ES-I3 (cell line): ENCODE measurements around the gene PBX1.

Source experiments
- H3K36me3 ChIP-seq: 2 replicates; pipeline ENCODE4 v1.6.1; 2013; ENCODE audit warnings: mild to moderate bottlenecking, low read length, control low read depth, moderate library complexity; ENCODE audit not compliant: insufficient read depth
- H3K4me1 ChIP-seq: 2 replicates; pipeline ENCODE4 v1.6.1; 2013; ENCODE audit warnings: mild to moderate bottlenecking, control low read depth, low read length; ENCODE audit not compliant: insufficient read depth
- H3K9ac ChIP-seq: 2 replicates; pipeline ENCODE4 v1.6.1; 2013; ENCODE audit warnings: low read depth, mild to moderate bottlenecking, low read length, moderate library complexity
- H3K9me3 ChIP-seq: 2 replicates; pipeline ENCODE4 v1.6.1; 2013; ENCODE audit warnings: mild to moderate bottlenecking, low read length, moderate library complexity; ENCODE audit not compliant: control insufficient read depth, insufficient read depth

Gene PBX1

GRCh38 chr1:164673584-164674214 is 114.7 kb downstream of the PBX1 start:
- H3K36me3 ChIP-seq = no peaks in the 10 kb centered on the region
- H3K9me3 ChIP-seq = no peaks in the 10 kb centered on the region
- H3K9ac ChIP-seq = no peak overlapping the region
- H3K4me1 ChIP-seq = peaks cover 16% of the 10 kb centered on the region

GRCh38 chr1:164675342-164675904 is 116.4 kb downstream of the PBX1 start:
- H3K9ac ChIP-seq = no peak overlapping the region
- H3K36me3 ChIP-seq = no peaks in the 10 kb centered on the region
- no peaks in the 10 kb centered on the region for H3K9me3 ChIP-seq
- peaks cover 13% of the 10 kb centered on the region for H3K4me1 ChIP-seq

DNA sequence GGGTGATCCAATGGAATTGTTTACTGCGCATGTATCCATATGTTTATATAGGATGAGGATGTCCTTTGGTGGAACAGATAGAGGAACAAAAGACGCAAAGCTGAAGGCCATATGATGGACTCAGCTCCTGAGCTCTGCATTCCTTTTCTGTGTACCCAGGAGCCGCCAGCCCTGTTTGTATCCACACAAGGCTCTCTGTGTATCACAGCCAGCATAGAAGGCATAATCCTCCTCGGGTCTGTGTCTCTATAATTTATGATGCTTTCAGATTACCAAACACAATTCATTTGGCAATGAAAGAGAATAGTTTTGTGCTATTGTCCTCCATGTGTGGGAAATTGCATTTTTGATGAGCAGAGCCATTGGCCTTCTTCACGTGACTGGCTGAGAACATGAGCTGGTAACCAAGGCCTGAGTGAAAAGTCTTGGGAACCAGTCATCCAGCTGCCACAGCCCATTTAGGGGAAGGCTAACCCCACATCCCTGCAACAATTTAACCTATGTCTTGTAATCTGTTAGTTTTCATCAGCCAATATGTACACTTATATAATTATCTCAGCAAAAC is 119.2 kb downstream of the PBX1 start:
- Histone ChIP-seq H3K9ac (no peak overlapping the region), H3K36me3 (no peaks in the 10 kb centered on the region), H3K4me1 (no peaks in the 10 kb centered on the region)

DNA sequence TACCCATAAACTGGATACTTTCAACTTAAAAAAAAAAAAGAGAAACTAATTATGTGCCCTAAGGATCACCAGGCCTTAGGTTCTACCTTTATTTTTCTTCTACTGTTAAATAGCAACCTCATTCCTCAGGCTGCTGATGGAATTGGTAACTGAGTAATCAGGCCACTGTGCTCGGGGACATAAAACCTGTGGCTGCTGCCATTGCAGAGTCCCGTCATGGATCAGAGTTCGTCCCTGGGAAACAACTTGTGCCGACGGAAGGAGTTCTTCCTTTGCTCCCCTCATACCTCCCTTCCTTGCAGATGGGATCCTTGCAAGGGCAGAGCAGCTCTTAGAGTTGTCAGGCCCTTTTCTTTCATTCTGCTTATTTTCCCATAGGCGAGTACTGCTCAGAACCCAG is 123.6 kb downstream of the PBX1 start:
- no peak overlapping the region for H3K9ac ChIP-seq
- no peaks in the 10 kb centered on the region for H3K4me1 ChIP-seq
- H3K9me3 ChIP-seq = no peaks in the 10 kb centered on the region
- no peaks in the 10 kb centered on the region for H3K36me3 ChIP-seq

More for the DNA sequence above, 119.2 kb downstream of the PBX1 start:
- no peaks in the 10 kb centered on the region for H3K9me3 ChIP-seq

DNA sequence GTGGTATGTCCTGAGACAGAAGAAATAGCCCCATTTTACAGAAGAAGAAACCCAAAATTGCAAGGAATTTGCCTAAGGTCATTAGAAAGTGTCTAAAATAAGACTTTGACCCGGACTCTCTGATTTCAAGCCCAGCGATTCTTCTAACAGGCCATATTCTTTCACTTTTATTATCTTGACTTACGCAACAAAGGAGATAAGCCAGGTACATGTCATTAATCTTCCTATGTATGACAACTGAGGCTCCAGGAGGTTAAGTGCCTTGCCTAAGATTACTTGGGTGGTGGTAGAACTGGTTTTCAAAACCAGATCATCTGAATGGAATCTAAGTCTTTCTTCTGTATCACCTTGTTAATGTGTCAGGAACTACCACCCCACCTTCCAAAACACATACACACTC is 124.3 kb downstream of the PBX1 start:
- no peaks in the 10 kb centered on the region for H3K9me3 ChIP-seq
- no peaks in the 10 kb centered on the region for H3K4me1 ChIP-seq
- H3K9ac ChIP-seq = no peak overlapping the region
- no peaks in the 10 kb centered on the region for H3K36me3 ChIP-seq

DNA sequence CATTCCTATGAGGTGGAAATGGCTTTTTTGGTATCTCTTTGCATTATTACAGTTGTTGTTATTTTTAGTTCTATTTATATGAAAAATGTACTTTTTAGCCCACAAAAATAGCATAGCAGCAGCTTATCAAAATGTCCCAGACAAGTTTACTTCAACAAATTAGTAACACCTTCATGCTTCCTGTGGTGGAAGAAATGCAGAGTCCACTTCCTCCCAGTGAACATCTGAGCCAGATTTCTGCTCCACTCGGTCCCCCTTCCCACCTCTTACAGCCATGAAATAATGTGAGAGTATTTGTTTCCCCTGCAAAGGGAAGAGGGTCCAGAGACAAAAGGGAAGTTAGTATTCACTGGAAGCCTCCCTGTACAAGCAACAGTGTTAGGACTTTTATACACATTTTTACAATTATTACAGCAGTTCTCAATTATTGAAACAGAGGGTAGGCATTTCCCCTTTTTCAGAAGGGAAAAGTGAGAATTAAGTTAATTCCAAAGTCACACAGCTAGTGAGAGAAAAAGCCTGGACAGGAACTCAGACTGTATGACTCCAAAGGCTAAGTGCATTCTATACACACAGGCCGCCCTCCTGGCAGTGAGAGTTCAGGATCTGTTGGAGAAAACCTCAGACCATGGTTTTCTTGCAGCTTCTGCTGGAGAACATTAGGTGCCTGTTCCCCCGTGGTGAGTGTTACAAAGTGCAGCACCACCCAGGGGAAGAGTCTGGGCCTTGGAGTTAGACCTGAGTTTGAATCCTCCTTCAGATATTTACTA is 126.5 kb downstream of the PBX1 start:
- Histone ChIP-seq H3K9me3 (no peaks in the 10 kb centered on the region), H3K9ac (no peak overlapping the region), H3K4me1 (peaks cover 14% of the 10 kb centered on the region; the same call in 1 of the 2 replicates), H3K36me3 (no peaks in the 10 kb centered on the region)

- Histone ChIP-seq H3K36me3 (no peaks in the 10 kb centered on the region), H3K9ac (no peak overlapping the region), H3K9me3 (no peaks in the 10 kb centered on the region), H3K4me1 (peaks cover 14% of the 10 kb centered on the region; the same call in 1 of the 2 replicates)
Observed at GRCh38 chr1:164687777-164688176, 128.8 kb downstream of the PBX1 start.

GRCh38 chr1:164688791-164689190 is 129.8 kb downstream of the PBX1 start:
- no peaks in the 10 kb centered on the region for H3K36me3 ChIP-seq
- H3K9me3 ChIP-seq = no peaks in the 10 kb centered on the region
- no peak overlapping the region; the same call in 1 of the 2 replicates for H3K9ac ChIP-seq
- peaks cover 14% of the 10 kb centered on the region; the same call in 1 of the 2 replicates for H3K4me1 ChIP-seq

- Histone ChIP-seq H3K9me3 (no peaks in the 10 kb centered on the region), H3K4me1 (peaks cover 14% of the 10 kb centered on the region; the same call in 1 of the 2 replicates), H3K36me3 (no peaks in the 10 kb centered on the region), H3K9ac (no peak overlapping the region; the same call in 1 of the 2 replicates)
Observed at GRCh38 chr1:164689672-164690511, 130.9 kb downstream of the PBX1 start.

DNA sequence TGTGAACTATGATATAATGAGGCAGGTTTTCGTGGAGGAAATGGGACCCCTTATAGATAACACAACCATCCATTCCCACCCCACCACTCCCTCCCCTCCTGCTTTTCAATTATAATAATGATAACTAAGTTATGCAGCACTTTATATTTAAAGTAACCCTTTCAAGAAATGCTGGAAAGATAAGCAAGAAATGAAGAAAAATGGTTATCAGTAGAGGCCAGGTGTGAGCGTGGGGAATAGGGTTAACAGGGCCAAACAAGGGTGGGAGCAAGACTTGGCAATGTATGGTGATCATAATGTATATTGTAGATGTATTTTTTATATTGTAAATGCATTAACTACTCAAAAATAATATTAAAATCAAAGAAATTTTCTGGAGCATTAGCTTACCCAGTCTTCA is 133.4 kb downstream of the PBX1 start:
- Histone ChIP-seq H3K9ac (no peak overlapping the region), H3K36me3 (no peaks in the 10 kb centered on the region), H3K9me3 (no peaks in the 10 kb centered on the region), H3K4me1 (peaks cover 19% of the 10 kb centered on the region)

DNA sequence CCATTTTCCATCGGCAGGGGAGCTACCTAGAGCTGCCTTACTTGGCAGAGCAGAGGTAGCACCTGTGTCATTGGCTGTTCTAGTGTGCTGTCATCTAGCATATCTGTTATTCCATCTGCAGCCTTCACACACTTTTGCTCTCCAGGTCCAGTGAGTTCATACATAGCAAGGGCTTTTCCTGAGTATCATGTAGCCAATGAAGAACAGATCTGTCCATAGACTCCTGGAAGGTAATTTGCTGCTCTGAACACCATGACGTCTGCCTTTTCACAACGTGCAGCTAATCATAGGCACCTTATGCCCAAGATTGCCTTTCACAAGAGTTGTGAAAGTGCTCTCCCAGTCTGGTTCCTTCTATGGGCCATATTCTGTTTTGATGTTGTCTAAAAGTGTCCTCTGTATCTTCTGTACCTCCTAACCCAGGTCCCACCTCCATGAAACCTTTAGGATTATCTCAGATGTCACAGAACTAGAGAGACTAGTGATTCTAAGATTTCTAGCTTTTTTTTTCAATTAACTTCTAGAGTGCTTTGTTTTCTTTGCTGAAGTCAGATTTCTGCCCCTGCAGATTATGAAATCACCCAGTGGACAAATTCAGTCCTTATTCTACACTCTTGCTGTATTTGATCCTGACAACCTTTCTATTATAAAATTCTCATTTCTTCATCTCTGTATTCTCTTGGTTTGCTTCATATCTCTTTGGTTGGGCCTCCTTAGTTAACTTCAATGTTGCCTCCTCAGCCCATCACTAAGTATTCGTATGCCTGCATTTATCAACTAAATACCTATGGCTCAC is 134.8 kb downstream of the PBX1 start:
- Histone ChIP-seq H3K36me3 (no peaks in the 10 kb centered on the region), H3K4me1 (peaks cover 17% of the 10 kb centered on the region), H3K9me3 (no peaks in the 10 kb centered on the region), H3K9ac (no peak overlapping the region)

DNA sequence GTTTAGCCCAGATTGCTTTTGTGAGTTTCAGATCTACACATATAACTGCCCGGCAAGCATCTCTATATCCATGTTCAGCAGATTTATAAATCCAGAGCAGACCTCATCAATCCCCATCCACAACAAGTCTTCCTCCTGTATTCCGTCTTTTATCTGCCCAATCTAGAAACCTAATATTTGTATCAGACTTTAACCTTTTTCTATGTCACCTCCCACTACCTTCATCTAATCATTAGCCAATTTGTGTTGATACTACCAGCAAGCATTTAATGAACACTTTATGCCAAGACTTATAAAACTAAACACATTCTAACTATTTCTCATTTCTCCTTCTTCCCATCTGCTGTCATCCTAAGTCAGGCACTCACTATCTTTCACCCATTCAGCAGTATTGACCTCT is 135.5 kb downstream of the PBX1 start:
- no peaks in the 10 kb centered on the region for H3K36me3 ChIP-seq
- peaks cover 14% of the 10 kb centered on the region for H3K4me1 ChIP-seq
- no peaks in the 10 kb centered on the region for H3K9me3 ChIP-seq
- no peak overlapping the region for H3K9ac ChIP-seq

DNA sequence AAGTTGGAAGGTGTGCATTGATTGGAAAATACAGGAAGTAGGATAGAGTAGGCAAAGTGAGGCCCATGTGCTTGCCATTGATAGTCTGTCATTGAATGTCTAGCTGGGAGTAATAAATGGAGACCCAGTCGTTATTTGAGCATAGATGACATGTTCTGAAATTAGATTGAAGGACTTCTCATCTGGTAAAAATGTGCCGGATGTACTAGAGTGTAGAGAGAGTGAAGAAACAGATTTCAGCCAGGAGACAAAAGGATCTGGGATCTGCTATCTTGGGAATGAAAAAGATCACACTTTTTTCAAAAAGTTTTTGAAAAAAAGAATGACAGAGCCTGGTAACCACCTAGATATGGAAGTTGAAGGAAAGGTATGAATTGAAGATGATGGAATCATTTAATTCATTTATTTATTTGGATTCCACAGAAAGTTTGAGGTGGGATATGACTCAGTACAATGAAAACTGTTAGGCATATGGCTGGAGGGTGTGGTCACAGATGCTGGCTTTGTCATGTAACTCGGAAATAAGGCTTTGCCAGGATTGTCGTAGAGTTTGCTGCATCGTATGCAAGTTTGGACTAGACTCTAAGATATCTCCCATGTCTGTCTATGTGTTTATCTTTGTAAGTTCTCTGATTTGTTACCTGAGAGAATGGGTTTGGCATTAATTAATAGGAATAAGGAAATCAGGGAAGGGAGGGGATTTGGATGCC is 137.1 kb downstream of the PBX1 start:
- peaks cover 8% of the 10 kb centered on the region; the same call in 1 of the 2 replicates for H3K4me1 ChIP-seq
- no peaks in the 10 kb centered on the region for H3K9me3 ChIP-seq
- H3K9ac ChIP-seq = no peak overlapping the region
- no peaks in the 10 kb centered on the region for H3K36me3 ChIP-seq
